ENCODE data around the gene BEGAIN. TPM values are rescaled to one million over a fixed set of nuclear protein-coding genes. Genes with fewer than 3 reads are reported as not detected.

The BEGAIN gene
- total RNA-seq, 4 donors from 2014 or later, result 0.25 to 2.2 (median 1.6) TPM

DNA sequence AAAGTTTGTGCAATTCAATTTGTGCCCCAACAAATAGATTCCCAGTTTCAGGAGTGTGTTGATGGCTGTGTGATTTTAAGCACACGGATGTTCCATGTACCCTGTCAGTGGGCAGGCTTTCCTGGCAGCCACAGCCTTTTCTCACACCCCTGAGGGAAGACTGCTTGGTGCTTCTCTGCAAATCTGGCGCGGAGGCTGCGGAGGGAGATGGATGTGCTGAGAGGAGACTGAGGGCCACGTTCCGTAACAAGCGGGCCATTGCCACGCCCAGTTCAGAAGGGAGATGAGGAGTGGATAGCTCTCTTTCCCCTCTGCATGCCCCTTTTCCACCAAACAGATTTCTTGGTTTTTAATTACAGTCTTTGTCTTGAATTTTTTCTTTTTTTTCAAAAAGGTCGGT, 89.1 kb downstream of the BEGAIN start:
- intact Hi-C loops (cut with DNase I; ENCODE audit: low total_unique reads), result no loop called here
- 88 to 92% methylated on average over 9 of the region's 9 CpGs for WGBS, 2 donors
- no peak for DNase-seq (ENCODE audit: low spot score in 2 of 2)

GRCh38 chr14:100495917-100496316, 91.3 kb downstream of the BEGAIN start:
- H3K4me3 ChIP-seq (ENCODE audit: low read depth, poor library complexity, severe bottlenecking), result no peak overlapping the region
- 94 to 96% methylated on average over 2 of the region's 2 CpGs for WGBS, 2 donors
- no peak for TF ChIP-seq POLR2A (IDR thresholded peaks at IDR 0.05)
- TF ChIP-seq, protein P1, sequence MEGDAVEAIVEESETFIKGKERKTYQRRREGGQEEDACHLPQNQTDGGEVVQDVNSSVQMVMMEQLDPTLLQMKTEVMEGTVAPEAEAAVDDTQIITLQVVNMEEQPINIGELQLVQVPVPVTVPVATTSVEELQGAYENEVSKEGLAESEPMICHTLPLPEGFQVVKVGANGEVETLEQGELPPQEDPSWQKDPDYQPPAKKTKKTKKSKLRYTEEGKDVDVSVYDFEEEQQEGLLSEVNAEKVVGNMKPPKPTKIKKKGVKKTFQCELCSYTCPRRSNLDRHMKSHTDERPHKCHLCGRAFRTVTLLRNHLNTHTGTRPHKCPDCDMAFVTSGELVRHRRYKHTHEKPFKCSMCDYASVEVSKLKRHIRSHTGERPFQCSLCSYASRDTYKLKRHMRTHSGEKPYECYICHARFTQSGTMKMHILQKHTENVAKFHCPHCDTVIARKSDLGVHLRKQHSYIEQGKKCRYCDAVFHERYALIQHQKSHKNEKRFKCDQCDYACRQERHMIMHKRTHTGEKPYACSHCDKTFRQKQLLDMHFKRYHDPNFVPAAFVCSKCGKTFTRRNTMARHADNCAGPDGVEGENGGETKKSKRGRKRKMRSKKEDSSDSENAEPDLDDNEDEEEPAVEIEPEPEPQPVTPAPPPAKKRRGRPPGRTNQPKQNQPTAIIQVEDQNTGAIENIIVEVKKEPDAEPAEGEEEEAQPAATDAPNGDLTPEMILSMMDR (IDR thresholded peaks at IDR 0.05), result no peak
- no peak for DNase-seq (ENCODE audit: low spot score in 2 of 2)
- intact Hi-C loops (cut with DNase I; ENCODE audit: low total_unique reads), result no loop called here

More for the DNA sequence above, 89.1 kb downstream of the BEGAIN start:
- no peak overlapping the region for H3K4me3 ChIP-seq (ENCODE audit: low read depth, poor library complexity, severe bottlenecking)
- TF ChIP-seq, protein P1 (IDR thresholded peaks at IDR 0.05), result no peak
- TF ChIP-seq POLR2A (IDR thresholded peaks at IDR 0.05), result no peak

DNA sequence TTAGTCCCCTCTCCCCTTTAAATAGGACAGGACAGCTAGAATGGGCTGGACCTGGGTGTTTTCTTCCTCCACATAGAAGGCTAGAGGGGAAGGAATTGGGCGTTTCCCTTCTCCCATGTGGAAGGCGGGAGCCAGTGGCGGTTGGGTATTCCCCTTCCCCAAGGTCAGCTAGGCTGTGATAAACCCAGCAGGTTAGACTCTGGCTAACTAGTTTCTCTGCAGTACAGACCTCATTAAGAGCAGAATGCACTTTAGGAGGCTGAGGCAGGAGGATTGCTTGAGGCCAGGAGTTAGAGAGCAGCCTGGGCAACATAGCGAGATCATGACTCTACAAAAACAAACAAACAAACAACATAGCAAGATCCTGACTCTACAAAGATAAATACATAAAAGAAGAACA, 92.6 kb downstream of the BEGAIN start:
- TF ChIP-seq, protein P1 (IDR thresholded peaks at IDR 0.05), result no peak
- intact Hi-C loops (cut with DNase I; ENCODE audit: low total_unique reads), result no loop called here
- WGBS, 2 donors, result 83 to 94% methylated on average over 4 of the region's 4 CpGs
- no peak for DNase-seq (ENCODE audit: low spot score in 2 of 2)
- H3K4me3 ChIP-seq (ENCODE audit: low read depth, poor library complexity, severe bottlenecking), result no peak overlapping the region

DNA sequence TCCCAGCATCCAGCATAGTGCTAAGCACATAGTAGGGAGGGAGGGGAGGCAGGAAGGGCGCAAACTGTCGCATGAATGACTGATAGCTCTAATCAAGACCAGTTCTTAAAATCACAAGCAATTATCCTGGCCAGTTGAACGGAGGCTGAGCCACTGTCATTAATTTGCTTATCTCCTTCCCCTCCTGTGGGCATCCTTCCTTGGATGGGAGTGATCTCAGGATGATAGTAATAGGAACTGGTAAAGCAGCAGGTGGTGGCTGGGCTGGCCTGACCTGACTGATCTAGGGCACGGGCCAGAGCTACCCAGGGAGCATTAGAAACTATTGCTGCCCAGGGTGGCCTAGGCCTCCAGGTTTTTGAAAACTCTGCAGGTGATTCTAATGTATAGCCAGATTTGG, 97.0 kb downstream of the BEGAIN start:
- intact Hi-C loops (cut with DNase I; ENCODE audit: low total_unique reads), result no loop called here

DNA sequence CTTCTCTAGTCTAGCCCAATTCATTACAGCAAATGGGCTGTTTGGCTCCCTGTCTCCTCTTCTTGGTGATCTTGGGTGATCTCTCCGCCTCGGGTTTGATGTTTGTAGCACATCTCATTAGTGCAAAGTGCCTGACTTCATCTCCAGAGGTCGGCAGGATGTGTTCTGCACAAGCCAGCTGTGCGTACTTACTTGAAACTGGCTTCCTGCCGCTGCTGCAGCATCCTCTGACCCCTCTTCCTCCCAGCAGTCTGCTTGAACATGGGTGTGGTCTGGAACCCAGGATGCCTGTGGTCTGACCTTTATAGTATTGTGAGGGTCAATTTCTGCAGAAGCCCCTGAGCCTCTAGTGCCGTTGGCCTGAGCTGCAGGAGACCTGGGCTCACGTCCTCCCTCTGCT, 99.2 kb downstream of the BEGAIN start:
- no peak overlapping the region for H3K4me3 ChIP-seq (ENCODE audit: low read depth, poor library complexity, severe bottlenecking)
- 81% methylated on average over 5 to 7 of the region's 7 CpGs for WGBS, 2 donors
- DNase-seq (ENCODE audit: low spot score in 2 of 2), result no peak
- TF ChIP-seq, protein P1 (IDR thresholded peaks at IDR 0.05), result no peak
- TF ChIP-seq POLR2A (IDR thresholded peaks at IDR 0.05), result no peak
- intact Hi-C loops (cut with DNase I; ENCODE audit: low total_unique reads), result no loop called here

More for the DNA sequence above, 97.0 kb downstream of the BEGAIN start:
- H3K4me3 ChIP-seq (ENCODE audit: low read depth, poor library complexity, severe bottlenecking), result no peak overlapping the region
- no peak for TF ChIP-seq POLR2A (IDR thresholded peaks at IDR 0.05)
- TF ChIP-seq, protein P1 (IDR thresholded peaks at IDR 0.05), result no peak
- DNase-seq (ENCODE audit: low spot score in 2 of 2), result no peak
- 95 to 97% methylated on average over 4 of the region's 4 CpGs for WGBS, 2 donors

GRCh38 chr14:100487304-100487703, 99.9 kb downstream of the BEGAIN start:
- no peak for TF ChIP-seq POLR2A (IDR thresholded peaks at IDR 0.05)
- TF ChIP-seq, protein P1 (IDR thresholded peaks at IDR 0.05), result no peak
- no peak overlapping the region for H3K4me3 ChIP-seq (ENCODE audit: low read depth, poor library complexity, severe bottlenecking)
- intact Hi-C loops (cut with DNase I; ENCODE audit: low total_unique reads), result no loop called here
- no peak for DNase-seq (ENCODE audit: low spot score in 2 of 2)
